Measurements from ENCODE around the gene GRB10.

DNA sequence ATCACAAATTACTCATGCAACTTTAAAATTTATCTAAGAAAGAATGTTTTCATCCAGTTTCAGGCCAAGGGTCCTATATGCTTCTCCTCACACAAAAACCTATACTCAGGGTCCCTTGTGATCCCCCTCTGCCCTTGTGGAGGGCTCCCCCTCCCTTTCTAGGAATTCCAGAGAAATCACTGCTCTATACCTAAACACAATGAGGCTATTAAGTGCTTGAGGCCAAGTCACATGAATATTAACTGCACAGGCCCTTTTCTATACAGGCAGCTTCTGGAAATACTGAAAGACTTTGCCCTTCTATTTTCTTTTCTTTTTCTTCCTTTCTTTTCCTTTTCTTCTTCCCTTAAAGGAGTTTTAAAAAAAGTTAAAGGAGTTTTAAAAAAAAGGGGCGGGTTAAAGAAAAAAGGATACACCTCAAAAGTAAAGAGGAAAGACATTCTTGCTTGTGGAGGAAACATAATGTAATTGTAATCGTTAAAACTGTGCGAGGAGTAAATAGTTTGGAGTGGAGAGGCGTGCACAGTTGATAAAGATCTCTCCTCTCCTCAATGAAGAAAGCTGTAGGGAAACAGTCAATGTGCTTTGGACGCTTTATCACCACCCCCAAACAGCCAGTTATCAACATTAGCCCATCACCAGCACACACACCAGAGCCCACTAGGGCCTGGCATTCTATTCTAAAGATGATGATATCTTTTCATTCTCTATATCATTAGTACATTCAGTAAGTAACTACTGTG, 16.4 kb downstream of the GRB10 start:
- TF ChIP-seq RARB (CRISPR knock-in tag; IDR thresholded peaks at IDR 0.05) (no peak), ZFP3 (CRISPR knock-in tag; IDR thresholded peaks at IDR 0.05) (no peak), TOX (CRISPR knock-in tag; IDR thresholded peaks at IDR 0.05; ENCODE audit: borderline replicate concordance) (no peak), OSR1 (CRISPR knock-in tag; IDR thresholded peaks at IDR 0.05) (no peak), GLIS3 (CRISPR knock-in tag; IDR thresholded peaks at IDR 0.05) (no peak), ZNF565 (CRISPR knock-in tag; conservative IDR thresholded peaks at IDR 0.05; ENCODE audit: low read depth) (no peak), ARNTL (CRISPR knock-in tag; IDR thresholded peaks at IDR 0.05; ENCODE audit: borderline replicate concordance, low read depth) (no peak), PPARA (CRISPR knock-in tag; IDR thresholded peaks at IDR 0.05; ENCODE audit: borderline replicate concordance) (no peak), ISL1 (CRISPR knock-in tag; IDR thresholded peaks at IDR 0.05) (no peak), TCF4 (CRISPR knock-in tag; IDR thresholded peaks at IDR 0.05; ENCODE audit: borderline replicate concordance) (no peak)
- TF ChIP-seq, protein P1, sequence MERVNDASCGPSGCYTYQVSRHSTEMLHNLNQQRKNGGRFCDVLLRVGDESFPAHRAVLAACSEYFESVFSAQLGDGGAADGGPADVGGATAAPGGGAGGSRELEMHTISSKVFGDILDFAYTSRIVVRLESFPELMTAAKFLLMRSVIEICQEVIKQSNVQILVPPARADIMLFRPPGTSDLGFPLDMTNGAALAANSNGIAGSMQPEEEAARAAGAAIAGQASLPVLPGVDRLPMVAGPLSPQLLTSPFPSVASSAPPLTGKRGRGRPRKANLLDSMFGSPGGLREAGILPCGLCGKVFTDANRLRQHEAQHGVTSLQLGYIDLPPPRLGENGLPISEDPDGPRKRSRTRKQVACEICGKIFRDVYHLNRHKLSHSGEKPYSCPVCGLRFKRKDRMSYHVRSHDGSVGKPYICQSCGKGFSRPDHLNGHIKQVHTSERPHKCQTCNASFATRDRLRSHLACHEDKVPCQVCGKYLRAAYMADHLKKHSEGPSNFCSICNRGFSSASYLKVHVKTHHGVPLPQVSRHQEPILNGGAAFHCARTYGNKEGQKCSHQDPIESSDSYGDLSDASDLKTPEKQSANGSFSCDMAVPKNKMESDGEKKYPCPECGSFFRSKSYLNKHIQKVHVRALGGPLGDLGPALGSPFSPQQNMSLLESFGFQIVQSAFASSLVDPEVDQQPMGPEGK (CRISPR knock-in tag; IDR thresholded peaks at IDR 0.05; ENCODE audit: borderline replicate concordance) = no peak
- TF ChIP-seq, protein P2, sequence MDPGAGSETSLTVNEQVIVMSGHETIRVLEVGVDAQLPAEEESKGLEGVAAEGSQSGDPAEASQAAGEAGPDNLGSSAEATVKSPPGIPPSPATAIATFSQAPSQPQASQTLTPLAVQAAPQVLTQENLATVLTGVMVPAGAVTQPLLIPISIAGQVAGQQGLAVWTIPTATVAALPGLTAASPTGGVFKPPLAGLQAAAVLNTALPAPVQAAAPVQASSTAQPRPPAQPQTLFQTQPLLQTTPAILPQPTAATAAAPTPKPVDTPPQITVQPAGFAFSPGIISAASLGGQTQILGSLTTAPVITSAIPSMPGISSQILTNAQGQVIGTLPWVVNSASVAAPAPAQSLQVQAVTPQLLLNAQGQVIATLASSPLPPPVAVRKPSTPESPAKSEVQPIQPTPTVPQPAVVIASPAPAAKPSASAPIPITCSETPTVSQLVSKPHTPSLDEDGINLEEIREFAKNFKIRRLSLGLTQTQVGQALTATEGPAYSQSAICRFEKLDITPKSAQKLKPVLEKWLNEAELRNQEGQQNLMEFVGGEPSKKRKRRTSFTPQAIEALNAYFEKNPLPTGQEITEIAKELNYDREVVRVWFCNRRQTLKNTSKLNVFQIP (CRISPR knock-in tag; IDR thresholded peaks at IDR 0.05; ENCODE audit: borderline replicate concordance, low read depth) = no peak
- TF ChIP-seq, protein P3, sequence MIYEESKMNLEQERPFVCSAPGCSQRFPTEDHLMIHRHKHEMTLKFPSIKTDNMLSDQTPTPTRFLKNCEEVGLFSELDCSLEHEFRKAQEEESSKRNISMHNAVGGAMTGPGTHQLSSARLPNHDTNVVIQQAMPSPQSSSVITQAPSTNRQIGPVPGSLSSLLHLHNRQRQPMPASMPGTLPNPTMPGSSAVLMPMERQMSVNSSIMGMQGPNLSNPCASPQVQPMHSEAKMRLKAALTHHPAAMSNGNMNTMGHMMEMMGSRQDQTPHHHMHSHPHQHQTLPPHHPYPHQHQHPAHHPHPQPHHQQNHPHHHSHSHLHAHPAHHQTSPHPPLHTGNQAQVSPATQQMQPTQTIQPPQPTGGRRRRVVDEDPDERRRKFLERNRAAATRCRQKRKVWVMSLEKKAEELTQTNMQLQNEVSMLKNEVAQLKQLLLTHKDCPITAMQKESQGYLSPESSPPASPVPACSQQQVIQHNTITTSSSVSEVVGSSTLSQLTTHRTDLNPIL (CRISPR knock-in tag; IDR thresholded peaks at IDR 0.05; ENCODE audit: low read depth) = no peak
